Measurements from ENCODE around the gene TMEM201.
"Not testable (repeated sequence)": the region's sequence is repeated elsewhere in the genome, so short reads cannot be mapped to it uniquely, and the experiment has no call there.

Gene TMEM201, protein sequence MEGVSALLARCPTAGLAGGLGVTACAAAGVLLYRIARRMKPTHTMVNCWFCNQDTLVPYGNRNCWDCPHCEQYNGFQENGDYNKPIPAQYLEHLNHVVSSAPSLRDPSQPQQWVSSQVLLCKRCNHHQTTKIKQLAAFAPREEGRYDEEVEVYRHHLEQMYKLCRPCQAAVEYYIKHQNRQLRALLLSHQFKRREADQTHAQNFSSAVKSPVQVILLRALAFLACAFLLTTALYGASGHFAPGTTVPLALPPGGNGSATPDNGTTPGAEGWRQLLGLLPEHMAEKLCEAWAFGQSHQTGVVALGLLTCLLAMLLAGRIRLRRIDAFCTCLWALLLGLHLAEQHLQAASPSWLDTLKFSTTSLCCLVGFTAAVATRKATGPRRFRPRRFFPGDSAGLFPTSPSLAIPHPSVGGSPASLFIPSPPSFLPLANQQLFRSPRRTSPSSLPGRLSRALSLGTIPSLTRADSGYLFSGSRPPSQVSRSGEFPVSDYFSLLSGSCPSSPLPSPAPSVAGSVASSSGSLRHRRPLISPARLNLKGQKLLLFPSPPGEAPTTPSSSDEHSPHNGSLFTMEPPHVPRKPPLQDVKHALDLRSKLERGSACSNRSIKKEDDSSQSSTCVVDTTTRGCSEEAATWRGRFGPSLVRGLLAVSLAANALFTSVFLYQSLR

DNA sequence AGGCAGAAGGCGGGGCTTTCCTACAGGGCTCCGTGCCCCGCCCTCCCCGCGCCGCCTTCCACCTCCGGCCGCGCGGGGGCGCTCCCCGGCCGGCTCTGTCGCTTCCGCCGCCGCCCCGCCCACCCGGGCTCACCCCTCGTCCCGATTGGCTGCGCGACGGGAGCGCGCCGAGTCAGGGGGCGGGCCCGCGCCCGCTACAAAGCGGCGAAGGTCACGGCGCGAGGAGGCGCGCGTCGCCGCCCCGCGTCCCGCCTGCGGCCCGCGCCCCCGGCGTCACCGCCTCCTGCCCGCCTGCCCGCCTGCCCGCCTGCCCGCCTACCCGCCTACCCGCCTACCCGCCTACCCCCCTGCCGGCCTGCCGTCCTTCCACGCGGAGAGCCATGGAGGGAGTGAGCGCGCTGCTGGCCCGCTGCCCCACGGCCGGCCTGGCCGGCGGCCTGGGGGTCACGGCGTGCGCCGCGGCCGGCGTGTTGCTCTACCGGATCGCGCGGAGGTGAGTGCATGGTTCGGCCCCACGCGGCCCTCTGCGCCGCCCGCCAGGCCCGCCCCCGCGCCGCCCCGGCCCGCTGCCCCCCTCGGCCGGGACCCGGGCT is at the start of gene TMEM201:
Gene TMEM201, plus strand, starts transcription at position 361 of the 593 bp plus-strand sequence. Its CDS starts 20 bp downstream, at position 381.
- DNase-seq (ENCODE audit: low read depth) = peak; percentile 41

- DNase-seq (ENCODE audit: low read depth) = peak; percentile 76
Observed at GRCh38 chr1:9539165-9539828, 49.4 kb upstream of the TMEM201 start, which contains the start of gene SLC25A33. SLC25A33 (plus strand) TSS chr1:9539465; CDS start chr1:9539692, 227 bp downstream.

- no peak for DNase-seq (ENCODE audit: low read depth)
Observed at GRCh38 chr1:9539829-9540550, 48.7 kb upstream of the TMEM201 start.

GRCh38 chr1:9542430-9542829 is 46.3 kb upstream of the TMEM201 start:
- no peak for DNase-seq (ENCODE audit: low read depth)

DNA sequence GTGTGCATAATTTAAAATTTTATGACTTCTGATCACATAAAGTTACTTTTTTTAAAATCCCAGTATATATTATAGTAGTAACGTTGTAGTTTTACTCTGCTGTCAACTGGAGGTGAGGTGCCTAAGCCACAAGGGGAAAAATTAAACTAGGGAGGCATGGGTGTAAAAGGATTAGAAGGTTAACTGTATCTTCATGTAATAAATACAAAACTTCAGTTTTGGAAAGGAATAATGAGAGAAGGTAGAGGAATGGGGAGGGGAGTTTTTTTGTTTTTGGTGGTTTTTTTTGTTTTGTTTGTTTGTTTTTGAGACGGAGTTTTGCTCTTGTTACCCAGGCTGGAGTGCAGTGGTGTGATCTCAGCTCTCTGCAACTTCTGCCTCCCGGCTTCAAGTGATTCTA is 43.8 kb upstream of the TMEM201 start:
- DNase-seq (ENCODE audit: low read depth) = no peak

DNA sequence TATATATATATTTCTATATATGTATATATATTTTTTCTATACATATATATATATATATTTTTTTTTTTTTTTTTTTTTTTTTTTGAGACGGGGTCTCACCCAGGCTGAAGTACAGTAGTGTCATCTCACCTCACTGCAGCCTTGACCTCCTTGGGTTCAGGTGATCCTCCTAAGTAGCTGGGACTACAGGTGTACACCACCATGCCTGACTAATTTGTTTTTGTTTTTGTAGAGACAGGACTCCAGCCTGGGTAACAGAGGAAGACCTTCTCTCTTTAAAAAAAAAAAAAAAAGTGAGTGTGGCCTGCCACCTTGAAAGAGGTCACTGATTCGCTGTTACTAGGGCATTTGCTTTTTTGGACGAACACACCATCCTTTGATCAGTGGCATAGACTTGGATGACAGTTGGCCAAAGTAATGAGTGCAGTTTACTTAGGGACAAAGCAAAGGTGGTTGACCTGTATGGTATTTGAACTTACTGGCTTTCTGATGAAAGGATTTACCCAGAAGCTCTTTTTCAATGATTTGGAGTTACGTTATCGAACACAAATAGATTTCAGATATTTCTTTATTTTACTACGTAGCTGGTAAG is 38.7 kb upstream of the TMEM201 start:
- no peak for DNase-seq (ENCODE audit: low read depth)

DNA sequence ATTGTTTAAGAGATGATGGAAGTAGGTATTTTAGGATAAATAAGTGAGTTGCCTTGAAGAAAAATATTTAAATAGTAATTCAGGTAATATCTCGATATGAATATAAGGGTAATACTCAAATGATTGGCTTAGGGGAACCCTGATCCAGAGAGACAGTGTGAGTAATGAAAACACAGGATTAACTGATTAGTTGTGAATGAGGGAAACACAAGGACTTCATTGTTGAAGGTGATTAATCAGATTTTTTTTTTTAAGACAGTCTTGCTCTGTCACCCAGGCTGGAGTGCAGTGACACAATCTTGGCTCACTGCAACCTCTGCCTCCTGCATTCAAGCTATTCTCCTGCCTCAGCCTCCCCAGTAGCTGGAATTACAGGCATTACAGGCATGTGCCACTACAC is 36.7 kb upstream of the TMEM201 start:
- DNase-seq (ENCODE audit: low read depth) = no peak

- DNase-seq (ENCODE audit: low read depth) = no peak
Observed at GRCh38 chr1:9553736-9554144, 35.0 kb upstream of the TMEM201 start.

- DNase-seq (ENCODE audit: low read depth) = no peak
Observed at GRCh38 chr1:9555942-9556341, 32.8 kb upstream of the TMEM201 start.

DNA sequence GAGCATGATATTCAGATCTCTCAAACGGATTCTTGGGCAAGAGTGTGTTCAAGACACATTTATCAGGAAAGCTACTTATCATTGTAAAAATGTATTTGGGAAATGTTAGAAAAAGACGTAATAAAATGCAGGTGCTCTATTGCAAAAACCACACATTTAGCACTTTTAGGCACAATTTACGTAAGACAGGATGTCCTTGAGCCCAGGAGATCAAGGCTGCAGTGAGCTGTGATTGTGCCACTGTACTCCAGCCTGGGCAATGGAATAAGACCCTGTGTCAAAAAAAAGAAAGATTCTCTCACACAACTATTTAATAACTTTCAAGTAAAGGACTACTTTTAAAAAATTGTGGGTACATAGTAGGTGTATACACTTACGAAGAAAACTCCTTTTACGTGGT is 31.1 kb upstream of the TMEM201 start:
- DNase-seq (ENCODE audit: low read depth) = no peak

GRCh38 chr1:9558271-9558945 is 30.3 kb upstream of the TMEM201 start:
- DNase-seq (ENCODE audit: low read depth) = no peak

DNA sequence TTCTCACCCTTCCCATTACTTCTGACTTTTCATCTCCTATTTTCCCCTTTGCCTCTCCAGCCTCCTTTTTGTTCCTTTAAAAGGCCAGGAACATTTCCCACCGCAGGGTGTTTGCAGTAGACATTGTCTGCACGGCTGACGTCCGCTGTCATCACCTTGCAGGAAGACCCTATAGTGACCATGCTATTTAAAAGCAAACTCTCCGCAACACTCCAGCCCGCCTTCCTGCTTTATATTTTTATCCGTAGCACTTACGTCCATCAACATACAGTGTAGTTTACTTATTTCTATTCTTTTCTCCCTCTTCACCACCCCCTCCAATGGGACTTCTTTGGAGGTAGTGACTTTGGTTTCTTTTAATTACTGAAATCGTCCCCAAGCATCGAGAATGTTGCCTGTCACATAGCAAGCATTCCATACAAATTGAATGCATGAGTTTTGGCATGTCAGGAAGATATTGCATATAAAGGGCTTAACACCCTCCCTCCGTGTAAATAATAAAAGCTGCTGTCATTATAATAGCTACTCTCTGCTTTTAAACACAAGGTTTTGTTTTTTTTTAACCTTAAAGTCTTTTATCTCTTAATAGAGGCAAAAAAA is 29.7 kb upstream of the TMEM201 start:
- no peak for DNase-seq (ENCODE audit: low read depth)

DNA sequence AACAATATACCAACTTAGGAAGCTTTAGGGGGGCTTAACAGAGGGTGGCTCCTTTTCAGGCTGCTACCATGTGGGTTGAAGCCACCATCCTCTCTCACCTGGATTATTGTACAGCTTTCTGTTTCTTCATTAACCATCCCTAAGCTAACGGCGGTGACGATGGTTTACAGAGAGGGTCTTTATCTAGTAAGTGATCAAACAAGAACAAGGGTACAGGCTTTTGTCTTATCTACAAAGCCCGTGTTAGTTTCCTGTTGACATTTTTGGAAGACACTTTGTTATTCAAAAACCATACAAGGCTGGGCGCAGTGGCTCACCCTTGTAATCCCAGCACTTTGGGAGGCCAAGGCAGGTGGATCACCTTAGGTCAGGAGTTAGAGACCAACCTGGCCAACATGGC is 29.0 kb upstream of the TMEM201 start:
- no peak for DNase-seq (ENCODE audit: low read depth)

DNA sequence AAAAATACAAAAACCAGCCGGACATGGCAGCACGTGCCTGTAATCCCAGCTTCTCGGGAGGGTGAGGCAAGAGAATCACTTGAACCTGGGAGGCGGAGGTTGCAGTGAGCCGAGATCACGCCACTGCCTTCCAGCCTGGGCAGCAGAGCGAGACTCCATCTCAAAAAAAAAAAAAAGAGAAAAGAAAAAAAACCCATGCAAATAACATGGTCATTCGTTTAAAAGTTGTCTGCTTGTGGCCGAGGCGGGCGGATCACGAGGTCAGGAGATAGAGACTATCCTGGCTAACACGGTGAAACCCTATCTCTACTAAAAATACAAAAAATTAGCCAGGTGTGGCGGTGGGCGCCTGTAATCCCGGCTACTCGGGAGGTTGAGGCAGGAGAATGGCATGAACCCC is 28.6 kb upstream of the TMEM201 start:
- not testable (repeated sequence) for DNase-seq (ENCODE audit: low read depth)

GRCh38 chr1:9561429-9561828 is 27.3 kb upstream of the TMEM201 start:
- DNase-seq (ENCODE audit: low read depth) = peak; percentile 82

- DNase-seq (ENCODE audit: low read depth) = no peak
Observed at GRCh38 chr1:9569267-9569666, 19.4 kb upstream of the TMEM201 start.

DNA sequence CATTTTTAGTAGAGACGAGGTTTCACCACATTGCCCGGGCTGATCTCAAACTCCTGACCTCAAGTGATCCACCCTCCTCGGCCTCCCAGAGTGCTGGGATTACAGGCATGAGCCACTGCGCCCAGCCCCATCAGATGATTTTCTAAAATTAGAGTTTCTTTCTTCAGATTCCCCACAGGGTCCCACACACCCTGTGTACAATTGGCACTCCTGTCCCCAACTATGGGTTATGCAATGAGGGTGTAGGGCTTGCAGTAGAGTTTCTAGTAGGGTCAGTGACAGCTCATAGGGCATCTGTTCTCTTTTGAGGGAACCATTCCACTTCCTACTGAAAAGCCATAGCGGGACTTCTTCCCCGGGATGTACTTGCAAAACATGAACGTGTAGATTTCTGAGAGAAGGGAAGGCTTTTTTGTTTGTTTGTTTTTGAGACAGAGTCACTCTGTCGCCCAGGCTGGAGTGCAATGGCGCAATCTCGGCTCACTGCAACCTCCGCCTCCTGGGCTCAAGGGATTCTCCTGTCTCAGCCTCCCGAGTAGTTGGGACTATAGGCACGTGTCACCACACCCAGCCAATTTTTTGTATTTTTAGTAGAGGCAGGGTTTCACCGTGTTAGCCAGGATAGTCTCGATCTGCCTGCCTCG is 17.7 kb upstream of the TMEM201 start:
- not testable (repeated sequence) for DNase-seq (ENCODE audit: low read depth)

GRCh38 chr1:9573723-9574122 is 15.0 kb upstream of the TMEM201 start:
- no peak for DNase-seq (ENCODE audit: low read depth)

- no peak for DNase-seq (ENCODE audit: low read depth)
Observed at GRCh38 chr1:9575486-9575885, 13.2 kb upstream of the TMEM201 start.

GRCh38 chr1:9576903-9577302 is 11.8 kb upstream of the TMEM201 start:
- DNase-seq (ENCODE audit: low read depth) = no peak

All from GM04503 (cell line).